ENCODE results near the gene EFCAB7.

The EFCAB7 gene

DNA sequence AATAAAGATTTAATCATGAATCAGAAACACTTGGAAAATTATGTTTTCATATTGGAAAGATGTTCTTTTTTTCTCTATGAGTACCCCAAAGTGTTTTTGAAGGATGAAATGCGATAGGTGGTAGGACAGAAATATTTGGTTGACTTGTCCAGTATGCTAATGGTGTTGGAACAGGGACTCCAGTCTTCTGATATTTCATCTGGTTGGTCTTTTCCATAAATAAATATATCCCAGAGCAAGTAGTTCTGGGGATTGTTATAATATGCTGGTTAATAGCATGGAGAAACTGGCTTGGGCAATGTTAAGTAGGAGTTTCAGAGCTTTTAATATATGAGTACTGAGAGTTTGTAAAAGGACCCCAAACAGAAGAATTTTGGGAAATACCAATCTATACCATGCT is 78.6 kb downstream of the EFCAB7 start:
- no peak for DNase-seq (ENCODE audit: low read depth in 2 of 2)

- no peak for DNase-seq (ENCODE audit: low read depth in 2 of 2)
Observed at GRCh38 chr1:63602629-63603028, 79.3 kb downstream of the EFCAB7 start.

DNA sequence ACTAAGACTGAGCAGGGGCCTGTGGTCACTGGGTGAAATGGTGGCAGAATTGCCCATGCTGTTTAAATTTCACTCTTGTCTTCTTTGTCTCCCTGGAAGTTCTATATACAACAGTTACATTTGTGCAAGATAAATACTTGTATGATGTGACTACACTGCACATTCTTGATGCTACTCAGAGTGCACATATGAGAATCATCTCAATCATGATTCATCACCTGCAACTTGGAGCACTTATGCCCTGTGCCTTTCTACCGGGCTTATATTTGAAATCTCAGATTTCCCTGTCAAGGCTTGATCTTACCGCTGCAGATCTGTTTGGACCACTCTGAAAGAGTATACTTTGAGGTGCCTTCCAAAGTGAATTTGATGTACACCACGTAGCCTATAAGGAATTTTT is 80.5 kb downstream of the EFCAB7 start:
- DNase-seq (ENCODE audit: low read depth in 2 of 2): no peak

DNA sequence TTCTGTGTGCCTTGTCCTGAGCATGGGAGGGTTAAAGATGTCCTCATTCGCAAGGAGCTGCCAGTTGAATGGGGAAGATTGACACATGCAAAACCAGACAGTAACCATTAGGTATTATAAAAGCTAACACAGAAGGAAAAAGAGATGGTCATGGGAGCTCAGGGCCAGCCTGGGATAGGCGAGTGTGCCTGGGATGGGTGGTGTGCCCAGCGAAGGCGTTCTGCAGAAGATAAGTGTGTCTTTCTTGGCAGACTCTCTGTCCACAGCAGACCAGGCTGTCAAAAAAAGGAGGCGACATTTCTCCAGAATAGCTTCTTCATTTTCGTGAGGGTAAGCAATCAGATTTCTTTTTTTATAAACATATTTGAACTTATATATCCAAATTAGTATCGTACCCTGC is 84.0 kb downstream of the EFCAB7 start:
- DNase-seq (ENCODE audit: low read depth in 2 of 2): no peak

DNA sequence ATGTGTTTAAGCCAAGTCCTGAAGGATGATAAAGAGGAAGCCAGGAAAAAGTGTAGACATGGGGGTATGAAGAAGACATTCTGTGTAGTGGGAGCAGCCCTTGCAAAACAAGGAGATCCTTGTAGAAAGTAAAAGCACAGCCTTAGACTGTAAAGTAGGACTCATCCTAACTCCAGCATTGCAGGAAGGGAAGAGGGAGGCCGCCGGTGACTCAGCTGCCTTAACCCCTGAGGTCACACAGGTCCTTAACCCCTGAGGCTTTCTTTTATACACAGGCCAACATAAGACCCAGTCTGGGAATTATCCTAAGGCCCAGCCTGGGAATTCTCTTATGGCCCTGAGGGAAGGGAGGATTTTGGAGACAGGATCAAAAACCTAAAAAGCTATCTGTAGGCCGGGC is 87.9 kb downstream of the EFCAB7 start:
- no peak for DNase-seq (ENCODE audit: low read depth in 2 of 2)

- DNase-seq (ENCODE audit: low read depth in 2 of 2): no peak
Observed at GRCh38 chr1:63612564-63612963, 89.2 kb downstream of the EFCAB7 start.

- DNase-seq (ENCODE audit: low read depth in 2 of 2): no peak
Observed at GRCh38 chr1:63612971-63613370, 89.6 kb downstream of the EFCAB7 start.

GRCh38 chr1:63615768-63616420 is 92.6 kb downstream of the EFCAB7 start:
- peak; percentile 29 to 36 for DNase-seq (ENCODE audit: low read depth in 2 of 2)

- no peak for DNase-seq (ENCODE audit: low read depth in 2 of 2)
Observed at GRCh38 chr1:63617450-63617849, 94.1 kb downstream of the EFCAB7 start.

DNA sequence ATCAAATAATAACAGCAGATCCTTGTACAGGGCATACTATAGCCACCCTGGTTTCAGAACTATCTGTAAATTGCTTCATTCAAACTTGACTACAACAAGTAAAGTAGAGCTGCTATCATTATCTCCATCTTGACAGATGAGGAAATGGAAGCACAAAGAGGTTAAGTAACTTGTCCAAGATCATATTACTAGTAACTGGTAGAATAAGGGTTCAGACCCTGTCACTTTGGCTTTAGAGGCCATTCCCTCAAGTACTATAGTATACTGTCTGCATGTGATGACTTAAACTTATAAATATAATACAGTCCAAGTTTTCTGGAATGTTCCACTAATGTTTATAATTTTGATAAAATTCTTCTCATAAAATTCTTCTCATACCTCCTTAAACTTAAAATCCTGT is 94.7 kb downstream of the EFCAB7 start:
- no peak for DNase-seq (ENCODE audit: low read depth in 2 of 2)

- no peak for DNase-seq (ENCODE audit: low read depth in 2 of 2)
Observed at GRCh38 chr1:63619558-63619957, 96.2 kb downstream of the EFCAB7 start.

GRCh38 chr1:63620671-63621070 is 97.3 kb downstream of the EFCAB7 start:
- no peak for DNase-seq (ENCODE audit: low read depth in 2 of 2)

DNA sequence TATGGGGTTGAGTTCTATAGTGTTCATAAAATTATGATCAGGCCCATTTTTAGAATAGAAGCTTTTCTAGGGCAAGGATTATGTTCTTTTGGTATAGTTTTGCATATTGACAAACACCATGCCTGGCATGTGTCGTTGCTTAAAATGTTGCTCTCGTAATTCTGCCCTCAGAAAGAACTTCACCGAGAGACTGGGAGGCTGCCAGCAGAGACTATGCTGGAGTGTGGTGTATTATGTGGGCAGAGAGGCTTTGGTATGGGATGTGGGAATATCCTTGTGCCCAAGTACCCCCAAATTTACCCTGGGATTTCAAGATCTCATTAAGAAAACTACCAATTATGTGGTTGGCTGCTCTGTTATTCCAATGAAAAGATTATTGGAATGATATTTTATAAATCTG is 97.8 kb downstream of the EFCAB7 start:
- DNase-seq (ENCODE audit: low read depth in 2 of 2): no peak

- DNase-seq (ENCODE audit: low read depth in 2 of 2): no peak
Observed at GRCh38 chr1:63621698-63622097, 98.4 kb downstream of the EFCAB7 start.

Data from stimulated activated CD8-positive, alpha-beta memory T cell treated with anti-CD3 and anti-CD28 coated beads, Interleukin-7, amount 100 ng/mL, for 1 hour (primary cell).